Cerebellar cortex (tissue), 1 donor: ENCODE results near the gene INHBE.

Source experiments
- DNase-seq: peaks from one replicate; pipeline ENCODE4 v3.0.0-alpha.2; 2015; ENCODE audit warnings: low spot score

INHBE gene

GRCh38 chr12:57461276-57461916 is 6.3 kb downstream of the INHBE start:
- peak; percentile 86 for DNase-seq

- DNase-seq, result no peak
These were observed 6.8 kb downstream of the INHBE start for GRCh38 chr12:57461917-57462250.

- DNase-seq, result peak; percentile 95
These were observed 7.3 kb downstream of the INHBE start for GRCh38 chr12:57462251-57462911.

GRCh38 chr12:57462912-57463253 is 7.8 kb downstream of the INHBE start:
- no peak for DNase-seq

DNA sequence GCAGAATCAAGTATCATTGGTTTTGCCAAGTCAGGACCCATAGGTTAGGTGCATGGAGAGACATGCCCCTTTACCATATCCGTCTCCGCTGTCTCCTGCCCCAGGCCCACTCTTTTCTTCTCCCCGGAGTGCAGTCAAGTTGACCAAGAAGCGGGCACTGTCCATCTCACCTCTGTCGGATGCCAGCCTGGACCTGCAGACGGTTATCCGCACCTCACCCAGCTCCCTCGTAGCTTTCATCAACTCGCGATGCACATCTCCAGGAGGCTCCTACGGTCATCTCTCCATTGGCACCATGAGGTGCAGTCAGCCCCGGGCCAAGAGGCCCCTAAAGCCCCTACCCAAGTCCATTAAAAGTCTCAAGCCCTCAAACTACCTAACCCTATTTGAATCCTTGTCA is 9.5 kb downstream of the INHBE start:
- DNase-seq, result no peak

GRCh38 chr12:57465030-57465746 is 10.1 kb downstream of the INHBE start:
- DNase-seq, result no peak

- DNase-seq, result no peak
These were observed 10.8 kb downstream of the INHBE start for GRCh38 chr12:57465747-57466505.

GRCh38 chr12:57467212-57467874 is 12.2 kb downstream of the INHBE start:
- DNase-seq, result no peak

- no peak for DNase-seq
These were observed 12.8 kb downstream of the INHBE start for GRCh38 chr12:57467915-57468314.

- DNase-seq, result no peak
These were observed 14.4 kb downstream of the INHBE start for GRCh38 chr12:57469296-57470164.

- no peak for DNase-seq
These were observed 15.3 kb downstream of the INHBE start for GRCh38 chr12:57470286-57470969.

DNA sequence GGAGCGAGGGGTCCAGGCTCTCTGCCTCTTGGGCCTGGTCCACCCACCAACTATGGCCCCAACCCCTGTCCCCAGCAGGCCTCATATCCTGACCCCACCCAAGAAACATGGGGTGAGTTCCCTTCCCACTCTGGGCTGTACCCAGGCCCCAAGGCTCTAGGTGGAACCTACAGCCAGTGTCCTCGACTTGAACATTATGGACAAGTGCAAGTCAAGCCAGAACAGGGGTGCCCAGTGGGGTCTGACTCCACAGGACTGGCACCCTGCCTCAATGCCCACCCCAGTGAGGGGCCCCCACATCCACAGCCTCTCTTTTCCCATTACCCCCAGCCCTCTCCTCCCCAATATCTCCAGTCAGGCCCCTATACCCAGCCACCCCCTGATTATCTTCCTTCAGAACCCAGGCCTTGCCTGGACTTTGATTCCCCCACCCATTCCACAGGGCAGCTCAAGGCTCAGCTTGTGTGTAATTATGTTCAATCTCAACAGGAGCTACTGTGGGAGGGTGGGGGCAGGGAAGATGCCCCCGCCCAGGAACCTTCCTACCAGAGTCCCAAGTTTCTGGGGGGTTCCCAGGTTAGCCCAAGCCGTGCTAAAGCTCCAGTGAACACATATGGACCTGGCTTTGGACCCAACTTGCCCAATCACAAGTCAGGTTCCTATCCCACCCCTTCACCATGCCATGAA is 16.0 kb downstream of the INHBE start:
- DNase-seq, result no peak

GRCh38 chr12:57471661-57472060 is 16.6 kb downstream of the INHBE start:
- DNase-seq, result no peak

DNA sequence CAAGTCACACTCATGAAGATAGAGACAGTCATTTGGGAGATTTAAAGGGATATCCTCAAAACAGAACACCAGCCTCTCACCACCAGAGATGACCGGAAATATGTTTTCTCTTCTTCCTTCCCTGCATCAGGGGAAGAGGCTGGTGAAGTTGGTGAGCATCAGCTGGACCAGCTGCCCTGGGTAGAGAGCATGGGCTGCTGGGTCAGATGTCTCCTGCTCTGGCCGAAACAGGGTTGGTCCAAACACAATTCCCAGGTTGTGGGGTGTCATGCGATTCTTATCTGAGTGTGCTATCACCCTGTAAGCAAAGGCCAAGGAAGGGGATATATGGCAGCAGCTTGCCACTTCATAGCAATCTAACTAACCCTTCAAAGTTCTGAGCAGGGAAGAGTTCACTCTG is 17.3 kb downstream of the INHBE start:
- DNase-seq, result no peak

DNA sequence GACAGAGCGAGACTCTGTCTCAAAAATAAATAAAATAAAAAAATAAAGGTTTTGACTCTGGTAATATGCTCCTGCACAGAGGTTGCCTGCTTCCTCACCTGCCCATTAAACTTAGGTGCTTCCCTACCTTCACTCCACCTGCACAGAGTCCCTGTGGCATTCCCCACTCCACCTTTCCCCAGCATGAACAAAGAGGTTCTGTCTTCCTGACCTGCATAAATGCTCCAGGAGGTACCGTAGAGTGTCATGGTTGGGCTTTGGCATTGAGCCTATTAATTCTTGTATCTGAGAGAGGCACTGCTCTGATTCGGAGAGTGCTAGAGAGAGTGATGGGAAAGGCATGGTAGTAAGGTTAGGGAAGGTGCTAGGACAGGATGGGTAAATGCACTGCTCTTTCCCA is 18.3 kb downstream of the INHBE start:
- no peak for DNase-seq

- no peak for DNase-seq
These were observed 18.8 kb downstream of the INHBE start for GRCh38 chr12:57473886-57474285.

GRCh38 chr12:57474430-57474829 is 19.3 kb downstream of the INHBE start:
- no peak for DNase-seq

- DNase-seq, result peak; percentile 84
These were observed 19.8 kb downstream of the INHBE start for GRCh38 chr12:57474862-57475261.

DNA sequence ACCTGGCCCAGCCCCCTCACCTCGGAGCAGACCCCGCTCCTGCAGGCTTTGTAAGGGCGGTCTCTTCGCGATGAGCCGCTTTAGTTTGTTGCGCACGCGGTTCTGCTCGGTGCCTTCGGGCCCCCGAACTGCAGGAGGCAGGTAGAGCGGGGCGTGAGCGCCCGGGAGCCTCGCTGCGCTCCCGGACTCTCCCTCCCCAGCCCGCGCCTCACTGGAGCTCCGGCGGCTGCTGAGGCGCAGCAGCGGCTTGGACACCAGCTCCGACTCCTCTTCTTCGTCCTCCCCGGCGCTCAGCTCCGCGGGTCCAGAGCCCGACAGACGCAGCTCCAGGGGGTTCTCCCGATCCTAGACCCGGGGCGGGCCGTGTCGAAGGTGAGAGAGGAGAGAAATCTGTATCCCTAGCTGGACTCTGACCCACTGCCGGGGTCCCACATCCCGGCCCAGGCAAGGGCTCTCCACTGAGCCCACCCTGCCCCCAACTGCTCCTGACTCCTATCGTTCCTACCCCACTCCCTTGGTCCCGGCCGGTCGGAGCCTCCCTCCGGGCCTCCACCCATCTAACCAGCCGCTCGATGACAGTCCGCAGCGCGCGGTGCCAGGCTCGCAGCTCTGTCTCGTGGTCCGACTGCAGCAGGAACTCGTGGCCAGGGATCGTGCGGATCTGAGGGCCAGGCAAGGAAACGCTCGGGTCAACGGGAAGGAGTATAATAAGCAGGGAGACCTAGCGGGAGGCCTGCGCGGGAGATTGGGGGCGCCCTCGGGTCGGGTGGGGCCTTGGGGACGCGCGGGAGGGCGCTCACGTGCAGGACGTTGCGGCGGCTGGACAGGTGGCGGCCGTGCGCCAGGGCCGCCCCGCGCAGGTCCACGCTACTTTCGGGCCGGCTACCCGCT is 20.4 kb downstream of the INHBE start:
- DNase-seq, result no peak
